GM13977 (cell line): Measurements from ENCODE around the gene PTPRA.

Source experiments
- DNase-seq: peaks from one replicate; pipeline ENCODE4 v3.0.0; 2012; ENCODE audit warnings: low spot score
- in situ Hi-C: fragments of 300-500 bp; cut with MboI; formaldehyde crosslinking; loops from one replicate; pipeline ENCODE4 v1.12.0; 2022; ENCODE audit warnings: low sequenced_read_pairs, low pct_unique_long_range_greater_than_20kb, mixed read lengths, inconsistent platforms; ENCODE audit not compliant: unreplicated experiment
- TF ChIP-seq, protein P1 (sequence below): IDR thresholded peaks from 2 replicates; pipeline ENCODE4 v1.5.1; 2012; ENCODE audit warnings: mild to moderate bottlenecking, control low read depth; ENCODE audit not compliant: insufficient read depth; ENCODE audit errors: extremely low read depth, missing control alignments

PTPRA gene

DNA sequence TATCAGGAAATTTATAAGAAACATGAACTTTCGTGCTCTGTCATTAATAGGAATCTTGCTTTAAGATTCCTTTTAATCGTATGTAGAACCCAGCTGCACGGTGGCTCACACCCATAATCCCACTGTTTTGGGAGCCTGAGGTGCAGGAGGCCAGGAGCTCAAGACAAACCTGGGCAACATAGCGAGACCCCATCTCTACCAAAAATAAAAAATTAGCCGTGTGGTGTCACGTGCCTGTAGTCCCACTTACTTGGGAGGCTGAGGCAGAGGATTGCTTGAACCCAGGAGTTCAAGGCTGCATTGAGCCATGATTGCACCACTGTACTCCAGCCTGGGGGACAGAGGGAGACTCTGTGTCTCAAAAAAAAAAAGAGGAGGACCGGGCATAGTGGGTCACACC, 7.4 kb downstream of the PTPRA start:
- no peak for DNase-seq
- TF ChIP-seq, protein P1, sequence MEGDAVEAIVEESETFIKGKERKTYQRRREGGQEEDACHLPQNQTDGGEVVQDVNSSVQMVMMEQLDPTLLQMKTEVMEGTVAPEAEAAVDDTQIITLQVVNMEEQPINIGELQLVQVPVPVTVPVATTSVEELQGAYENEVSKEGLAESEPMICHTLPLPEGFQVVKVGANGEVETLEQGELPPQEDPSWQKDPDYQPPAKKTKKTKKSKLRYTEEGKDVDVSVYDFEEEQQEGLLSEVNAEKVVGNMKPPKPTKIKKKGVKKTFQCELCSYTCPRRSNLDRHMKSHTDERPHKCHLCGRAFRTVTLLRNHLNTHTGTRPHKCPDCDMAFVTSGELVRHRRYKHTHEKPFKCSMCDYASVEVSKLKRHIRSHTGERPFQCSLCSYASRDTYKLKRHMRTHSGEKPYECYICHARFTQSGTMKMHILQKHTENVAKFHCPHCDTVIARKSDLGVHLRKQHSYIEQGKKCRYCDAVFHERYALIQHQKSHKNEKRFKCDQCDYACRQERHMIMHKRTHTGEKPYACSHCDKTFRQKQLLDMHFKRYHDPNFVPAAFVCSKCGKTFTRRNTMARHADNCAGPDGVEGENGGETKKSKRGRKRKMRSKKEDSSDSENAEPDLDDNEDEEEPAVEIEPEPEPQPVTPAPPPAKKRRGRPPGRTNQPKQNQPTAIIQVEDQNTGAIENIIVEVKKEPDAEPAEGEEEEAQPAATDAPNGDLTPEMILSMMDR: no peak
- in situ Hi-C loops: no loop called here

DNA sequence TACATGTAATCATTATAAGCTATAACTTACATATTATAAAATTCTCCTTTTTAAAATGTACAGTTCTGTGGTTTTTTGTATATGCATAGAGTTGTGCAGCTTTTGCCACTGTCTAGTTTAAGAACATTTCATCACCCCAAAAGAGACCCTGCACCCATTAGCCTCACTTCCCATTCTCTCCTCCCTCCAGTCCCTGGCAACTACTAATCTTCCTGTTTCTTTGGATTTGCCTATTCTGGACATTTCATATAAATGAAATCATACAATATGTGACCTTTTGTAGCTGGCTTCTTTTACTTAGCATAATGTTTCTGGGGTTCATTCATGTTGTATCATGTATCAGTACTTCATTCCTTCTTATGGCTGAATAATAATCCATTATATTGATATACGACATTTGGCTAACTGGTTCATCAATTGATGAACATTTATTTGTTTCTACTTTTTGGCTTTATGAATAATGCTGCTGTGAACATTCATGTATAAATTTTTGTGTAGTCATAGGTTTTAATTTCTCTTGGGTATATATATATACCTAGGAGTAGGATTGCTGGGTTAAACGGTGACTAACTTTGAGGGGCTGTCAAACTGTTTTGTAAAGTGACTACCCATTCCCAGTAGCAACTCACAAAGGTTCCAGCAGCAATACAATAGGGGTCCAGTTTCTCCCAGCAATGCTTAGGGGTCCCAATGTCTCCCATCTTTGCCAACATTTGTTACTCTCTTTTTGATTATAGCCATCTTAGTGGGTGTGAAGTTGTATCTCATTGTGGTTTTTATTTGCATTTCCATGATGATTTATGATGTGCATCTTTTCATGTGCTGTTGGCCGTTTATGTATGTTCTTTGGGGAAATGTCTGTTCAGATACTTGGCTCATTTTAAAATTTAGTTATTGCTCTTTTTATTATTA, 10.7 kb downstream of the PTPRA start:
- no peak for DNase-seq
- in situ Hi-C loops: no loop called here
- TF ChIP-seq, protein P1: no peak

DNA sequence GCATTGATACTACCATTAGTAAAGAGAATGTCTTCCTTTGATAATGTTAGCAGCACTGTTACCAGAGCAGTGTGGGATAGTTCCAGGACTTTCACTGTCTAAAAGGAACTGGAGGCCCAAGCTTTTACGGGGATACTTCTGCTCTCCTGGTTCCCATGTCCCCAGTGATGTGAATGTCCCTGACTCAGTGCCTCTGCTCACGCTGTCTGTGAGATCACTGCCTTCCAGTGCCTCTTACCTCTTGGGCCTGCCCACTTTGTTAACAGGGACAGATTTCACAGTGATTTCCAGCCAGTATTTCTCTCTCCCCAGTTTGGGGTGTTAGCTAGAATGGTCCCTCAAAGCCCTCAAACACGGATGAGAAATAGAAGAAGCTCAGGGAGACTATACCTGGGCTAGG, 14.4 kb downstream of the PTPRA start:
- in situ Hi-C loops: no loop called here
- DNase-seq: no peak
- TF ChIP-seq, protein P1: no peak

DNA sequence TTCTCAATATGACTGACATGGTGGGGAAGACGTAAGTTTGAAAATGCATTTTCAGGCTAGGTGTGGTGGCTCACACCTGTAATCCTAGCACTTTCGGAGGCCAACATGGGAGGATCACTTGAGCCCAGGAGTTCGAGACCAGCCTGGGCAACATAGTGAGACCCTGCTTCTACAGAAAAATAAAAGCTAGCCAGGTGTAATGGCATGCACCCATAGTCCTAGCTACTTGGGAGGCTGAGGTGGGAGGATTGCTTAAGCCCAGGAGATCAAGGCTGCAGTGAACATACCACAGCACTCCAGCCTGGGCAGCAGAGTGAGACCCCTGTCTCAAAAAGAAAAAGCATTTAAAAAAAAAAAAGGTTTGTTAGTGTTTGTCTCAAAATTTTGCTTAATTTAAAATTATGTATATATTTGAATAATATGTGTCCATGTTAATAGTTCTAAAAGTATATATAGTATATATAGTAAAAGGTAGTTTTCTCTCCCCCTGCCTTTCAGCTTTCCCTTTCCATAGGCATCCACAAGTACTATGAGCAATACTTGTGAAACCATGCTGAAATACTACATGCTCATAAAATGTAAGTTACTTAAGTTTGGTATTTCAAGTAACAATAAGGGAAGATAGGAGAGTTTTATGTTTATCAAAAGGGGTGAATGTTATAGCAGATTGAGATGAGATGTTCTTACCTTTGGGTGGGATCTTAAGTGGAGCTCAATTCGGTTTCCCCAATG, 15.1 kb downstream of the PTPRA start:
- DNase-seq: no peak
- TF ChIP-seq, protein P1: no peak
- in situ Hi-C loops: no loop called here

DNA sequence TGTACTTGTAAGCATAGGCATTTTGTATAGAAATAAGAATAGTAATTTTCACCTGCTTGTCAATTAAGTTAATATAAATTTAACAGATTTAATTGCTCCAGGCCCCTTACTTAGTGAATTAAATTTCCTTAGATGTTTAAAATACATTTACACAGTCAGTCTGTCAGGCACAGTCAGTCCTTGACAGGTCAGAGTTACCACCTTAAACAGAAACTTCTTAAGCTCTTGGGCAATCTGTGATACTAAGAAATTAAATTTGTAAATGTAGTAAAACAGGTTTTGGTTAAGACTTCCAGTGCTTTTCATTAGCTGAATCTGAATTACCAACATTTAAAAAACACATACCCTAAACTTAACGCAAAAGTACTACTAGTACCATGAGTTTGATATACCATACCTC, 15.9 kb downstream of the PTPRA start:
- in situ Hi-C loops: no loop called here
- no peak for DNase-seq
- TF ChIP-seq, protein P1: no peak

GRCh38 chr20:2889797-2890196, 16.5 kb downstream of the PTPRA start:
- in situ Hi-C loops: no loop called here
- TF ChIP-seq, protein P1: no peak
- no peak for DNase-seq
